LNCaP clone FGC (cell line): ENCODE data around the gene B4GALNT3.

Experiments used
- DNase-seq: peaks from one replicate; pipeline ENCODE4 v3.0.0-alpha.2; 2011; ENCODE audit warnings: low read depth
- H3K4me3 ChIP-seq: 2 replicates; pipeline ENCODE4 v1.5.1; 2011; ENCODE audit warnings: mild to moderate bottlenecking, low read depth, low read length, control low read depth
- TF ChIP-seq, protein P1 (sequence below): IDR thresholded peaks from 2 replicates; pipeline ENCODE4 v1.5.1; 2012; ENCODE audit warnings: mild to moderate bottlenecking; ENCODE audit not compliant: control insufficient read depth, insufficient read depth; ENCODE audit errors: extremely low read depth

B4GALNT3 gene

GRCh38 chr12:544142-544541 is 84.4 kb downstream of the B4GALNT3 start:
- no peak overlapping the region for H3K4me3 ChIP-seq
- no peak for DNase-seq
- TF ChIP-seq, protein P1, sequence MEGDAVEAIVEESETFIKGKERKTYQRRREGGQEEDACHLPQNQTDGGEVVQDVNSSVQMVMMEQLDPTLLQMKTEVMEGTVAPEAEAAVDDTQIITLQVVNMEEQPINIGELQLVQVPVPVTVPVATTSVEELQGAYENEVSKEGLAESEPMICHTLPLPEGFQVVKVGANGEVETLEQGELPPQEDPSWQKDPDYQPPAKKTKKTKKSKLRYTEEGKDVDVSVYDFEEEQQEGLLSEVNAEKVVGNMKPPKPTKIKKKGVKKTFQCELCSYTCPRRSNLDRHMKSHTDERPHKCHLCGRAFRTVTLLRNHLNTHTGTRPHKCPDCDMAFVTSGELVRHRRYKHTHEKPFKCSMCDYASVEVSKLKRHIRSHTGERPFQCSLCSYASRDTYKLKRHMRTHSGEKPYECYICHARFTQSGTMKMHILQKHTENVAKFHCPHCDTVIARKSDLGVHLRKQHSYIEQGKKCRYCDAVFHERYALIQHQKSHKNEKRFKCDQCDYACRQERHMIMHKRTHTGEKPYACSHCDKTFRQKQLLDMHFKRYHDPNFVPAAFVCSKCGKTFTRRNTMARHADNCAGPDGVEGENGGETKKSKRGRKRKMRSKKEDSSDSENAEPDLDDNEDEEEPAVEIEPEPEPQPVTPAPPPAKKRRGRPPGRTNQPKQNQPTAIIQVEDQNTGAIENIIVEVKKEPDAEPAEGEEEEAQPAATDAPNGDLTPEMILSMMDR = no peak

- no peak for DNase-seq
- TF ChIP-seq, protein P1 = no peak
- H3K4me3 ChIP-seq = no peak overlapping the region
Observed at GRCh38 chr12:544941-545635, 85.3 kb downstream of the B4GALNT3 start.

GRCh38 chr12:545835-546234 is 86.1 kb downstream of the B4GALNT3 start:
- TF ChIP-seq, protein P1 = no peak
- DNase-seq = no peak
- H3K4me3 ChIP-seq = no peak overlapping the region

GRCh38 chr12:546265-546919 is 86.7 kb downstream of the B4GALNT3 start:
- no peak overlapping the region for H3K4me3 ChIP-seq
- TF ChIP-seq, protein P1 = no peak

GRCh38 chr12:546920-547845 is 87.4 kb downstream of the B4GALNT3 start:
- TF ChIP-seq, protein P1 = peak; percentile 100
- no peak for DNase-seq
- no peak overlapping the region for H3K4me3 ChIP-seq

More at GRCh38 chr12:546265-546919, 86.7 kb downstream of the B4GALNT3 start:
- DNase-seq = no peak

GRCh38 chr12:547883-548470 is 88.2 kb downstream of the B4GALNT3 start:
- TF ChIP-seq, protein P1 = no peak
- DNase-seq = no peak
- H3K4me3 ChIP-seq = no peak overlapping the region
